Heart left ventricle (tissue), 13 donors: Measurements from ENCODE around the gene IGFBP2.

ENCODE experiments used
- CTCF ChIP-seq, 12 donors: fragments of 200-600 bp; sonication (generic) in 4 of 12; IDR thresholded peaks; one replicate each; pipeline versions ENCODE4 v1.5.0 to v1.8.0; 2018 to 2022; ENCODE audit warnings: antibody characterized with exemption in 12 of 12, mild to moderate bottlenecking in 5 of 12
- POLR2A ChIP-seq, 2 donors: fragments of 450-650 bp; IDR thresholded peaks; one replicate each; pipeline ENCODE4 v1.6.1; 2017; ENCODE audit warnings: antibody characterized with exemption in 2 of 2, mild to moderate bottlenecking in 2 of 2, moderate library complexity in 2 of 2
- donor health status: ischemic (EF 13 %, LVEDD 7.1; RV severe dilation, severe dysfunction).
- donor health status: DM: no; HTN: yes; CAD: no.
- donor health status: DM: no; HTN: no; CAD: no.
- donor health status: ischemic (EF 25% LVEDD 6.9; RV normal size, moderate dysfunction).
- donor health status: ischemic (EF 25% LVEDD 5.7; RV mildly dilated, moderate dysfunction).
- donor health status: ischemic (EF 35%, LVEDD 5.7; RV mildly dilated, moderate dysfunction).
- donor health status: nonischemic (EF 11% LVEDD 7.7; RV severe dilation, severe dysfunction).
- donor health status: DM: yes; HTN: yes; CAD: no.
- donor health status: PGD.
- donor health status: ischemic (EF 29% LVEDD 5.4; RV normal size, mild dysfunction).
- donor health status: nonischemic (EF 23%, LVEDD 6.1; RV moderate dilation, normal function).

GRCh38 chr2:216687111-216687510 is 53.9 kb downstream of the IGFBP2 start:
- TF ChIP-seq CTCF (IDR thresholded peaks at IDR 0.05), result no peak
- no peak for TF ChIP-seq POLR2A (IDR thresholded peaks at IDR 0.05)
